HG03025 (cell line): ENCODE results near the gene PSD2.

ENCODE experiments used
- ATAC-seq: cut with Tn5 transposase; IDR thresholded peaks from one replicate; pipeline ENCODE4 v1.9.1; 2021; ENCODE audit warnings: mild to moderate bottlenecking, moderate library complexity; ENCODE audit not compliant: unreplicated experiment, low FRiP score

The PSD2 gene

GRCh38 chr5:139809331-139809810 lies 13.8 kb downstream of the PSD2 start:
- no peak for ATAC-seq

GRCh38 chr5:139810341-139811273 lies 15.0 kb downstream of the PSD2 start:
- ATAC-seq, result no peak

- ATAC-seq, result no peak
Observed at GRCh38 chr5:139811274-139811607, 15.6 kb downstream of the PSD2 start.

GRCh38 chr5:139812323-139812722 lies 16.7 kb downstream of the PSD2 start:
- no peak for ATAC-seq

- no peak for ATAC-seq
Observed at GRCh38 chr5:139812836-139813805, 17.5 kb downstream of the PSD2 start.

- ATAC-seq, result no peak
Observed at GRCh38 chr5:139814191-139814601, 18.6 kb downstream of the PSD2 start.

GRCh38 chr5:139814704-139815280 lies 19.2 kb downstream of the PSD2 start:
- ATAC-seq, result no peak

- ATAC-seq, result no peak
Observed at GRCh38 chr5:139816566-139816965, 21.0 kb downstream of the PSD2 start.

GRCh38 chr5:139817362-139817761 lies 21.8 kb downstream of the PSD2 start:
- no peak for ATAC-seq

GRCh38 chr5:139817970-139818369 lies 22.4 kb downstream of the PSD2 start:
- no peak for ATAC-seq

GRCh38 chr5:139820130-139820529 lies 24.5 kb downstream of the PSD2 start:
- ATAC-seq, result no peak

GRCh38 chr5:139820606-139821005 lies 25.0 kb downstream of the PSD2 start:
- no peak for ATAC-seq

GRCh38 chr5:139821806-139822552 lies 26.4 kb downstream of the PSD2 start:
- ATAC-seq, result no peak

- ATAC-seq, result no peak
Observed at GRCh38 chr5:139822553-139823425, 27.2 kb downstream of the PSD2 start.

- ATAC-seq, result no peak
Observed at GRCh38 chr5:139823757-139824355, 28.2 kb downstream of the PSD2 start.

- ATAC-seq, result no peak
Observed at GRCh38 chr5:139825690-139826089, 30.1 kb downstream of the PSD2 start.

GRCh38 chr5:139828207-139828895 lies 32.7 kb downstream of the PSD2 start:
- no peak for ATAC-seq

GRCh38 chr5:139829471-139829870 lies 33.9 kb downstream of the PSD2 start:
- ATAC-seq, result no peak
